GM19324 (cell line): Measurements from ENCODE around the gene DYNC1I1.

ENCODE experiments used
- ATAC-seq: cut with Tn5 transposase; IDR thresholded peaks from one replicate; pipeline ENCODE4 v1.9.1; 2021; ENCODE audit warnings: mild to moderate bottlenecking, moderate library complexity; ENCODE audit not compliant: unreplicated experiment, low FRiP score

DYNC1I1 gene

GRCh38 chr7:95951997-95952795 lies 179.8 kb downstream of the DYNC1I1 start:
- no peak for ATAC-seq

GRCh38 chr7:95952851-95953250 lies 180.5 kb downstream of the DYNC1I1 start:
- ATAC-seq = no peak

- no peak for ATAC-seq
Measured at GRCh38 chr7:95955748-95956147, 183.4 kb downstream of the DYNC1I1 start.

GRCh38 chr7:95957510-95957909 lies 185.2 kb downstream of the DYNC1I1 start:
- no peak for ATAC-seq

GRCh38 chr7:95960706-95961244 lies 188.4 kb downstream of the DYNC1I1 start:
- no peak for ATAC-seq

GRCh38 chr7:95963446-95963990 lies 191.2 kb downstream of the DYNC1I1 start:
- ATAC-seq = no peak

GRCh38 chr7:95971716-95972115 lies 199.4 kb downstream of the DYNC1I1 start:
- ATAC-seq = no peak

GRCh38 chr7:95972523-95972922 lies 200.2 kb downstream of the DYNC1I1 start:
- ATAC-seq = no peak

- no peak for ATAC-seq
Measured at GRCh38 chr7:95974108-95974507, 201.8 kb downstream of the DYNC1I1 start.

GRCh38 chr7:95976369-95977060 lies 204.2 kb downstream of the DYNC1I1 start:
- ATAC-seq = no peak

- no peak for ATAC-seq
Measured at GRCh38 chr7:95977994-95978393, 205.6 kb downstream of the DYNC1I1 start.

GRCh38 chr7:95980167-95980566 lies 207.8 kb downstream of the DYNC1I1 start:
- ATAC-seq = no peak

GRCh38 chr7:95980706-95981105 lies 208.4 kb downstream of the DYNC1I1 start:
- ATAC-seq = no peak

GRCh38 chr7:95986178-95986764 lies 213.9 kb downstream of the DYNC1I1 start:
- no peak for ATAC-seq

- ATAC-seq = no peak
Measured at GRCh38 chr7:95989301-95989700, 216.9 kb downstream of the DYNC1I1 start.

- ATAC-seq = no peak
Measured at GRCh38 chr7:95993380-95993779, 221.0 kb downstream of the DYNC1I1 start.

GRCh38 chr7:95996174-95996573 lies 223.8 kb downstream of the DYNC1I1 start:
- no peak for ATAC-seq

GRCh38 chr7:95996886-95997285 lies 224.5 kb downstream of the DYNC1I1 start:
- ATAC-seq = no peak

- no peak for ATAC-seq
Measured at GRCh38 chr7:95997632-95998031, 225.3 kb downstream of the DYNC1I1 start.

GRCh38 chr7:95999481-95999880 lies 227.1 kb downstream of the DYNC1I1 start:
- ATAC-seq = no peak

- ATAC-seq = no peak
Measured at GRCh38 chr7:96004578-96004977, 232.2 kb downstream of the DYNC1I1 start.
